Chondrocyte (in vitro differentiated cells): ENCODE results near the gene EPN2. TPM values are rescaled to one million over a fixed set of nuclear protein-coding genes. Genes with fewer than 3 reads are reported as not detected.

Experiments
- DNase-seq: peaks from one replicate; pipeline ENCODE4 v3.0.0; 2021; ENCODE audit warnings: mixed read lengths, low spot score
- H3K27ac Mint-ChIP-seq: one replicate; pipeline ENCODE4 v1.8.0; 2021; ENCODE audit warnings: mild to moderate bottlenecking, moderate library complexity, mixed read lengths; ENCODE audit not compliant: unreplicated experiment
- H3K27me3 Mint-ChIP-seq: 2 replicates; pipeline ENCODE4 v1.8.0; 2021; ENCODE audit warnings: low read depth, mixed read lengths
- H3K36me3 Mint-ChIP-seq: 2 replicates; pipeline ENCODE4 v1.8.0; 2021; ENCODE audit warnings: low read depth, mixed read lengths
- H3K4me1 Mint-ChIP-seq: 2 replicates; pipeline ENCODE4 v1.8.0; 2021; ENCODE audit warnings: low read depth, mild to moderate bottlenecking, mixed read lengths
- H3K4me3 Mint-ChIP-seq: one replicate; pipeline ENCODE4 v1.8.0; 2021; ENCODE audit warnings: mild to moderate bottlenecking, moderate library complexity, mixed read lengths; ENCODE audit not compliant: unreplicated experiment
- H3K9me3 Mint-ChIP-seq: 2 replicates; pipeline ENCODE4 v1.8.0; 2021; ENCODE audit warnings: low read depth, mixed read lengths
- CTCF ChIP-seq: fragments of 200-600 bp; sonication (generic); IDR thresholded peaks from 2 replicates; pipeline ENCODE4 v1.5.0; 2021; ENCODE audit warnings: antibody characterized with exemption, mild to moderate bottlenecking, moderate library complexity
- total RNA-seq: library from RNA; stranded (reverse); gene quantifications from 3 replicates; pipeline ENCODE4 v1.2.1, GENCODE V29; 2021

The EPN2 gene
- total RNA-seq, 1 donor from 2014 or later = 37.8 TPM

- DNase-seq = no peak
- Mint-ChIP-seq H3K36me3 (peaks cover 16% of the 10 kb centered on the region), H3K4me1 (peaks cover 31% of the 10 kb centered on the region), H3K4me3 (no peak overlapping the region), H3K9me3 (no peaks in the 10 kb centered on the region), H3K27me3 (no peaks in the 10 kb centered on the region), H3K27ac (no peak overlapping the region)
- TF ChIP-seq CTCF = no peak
These were observed 48.2 kb downstream of the EPN2 start for GRCh38 chr17:19285213-19285900.

GRCh38 chr17:19286751-19287341 lies 49.7 kb downstream of the EPN2 start:
- TF ChIP-seq CTCF = no peak
- no peak overlapping the region for H3K4me3 Mint-ChIP-seq
- H3K36me3 Mint-ChIP-seq = peaks cover 16% of the 10 kb centered on the region
- H3K27me3 Mint-ChIP-seq = no peaks in the 10 kb centered on the region
- H3K4me1 Mint-ChIP-seq = peaks cover 33% of the 10 kb centered on the region
- H3K27ac Mint-ChIP-seq = no peak overlapping the region
- no peak for DNase-seq
- no peaks in the 10 kb centered on the region for H3K9me3 Mint-ChIP-seq

GRCh38 chr17:19287651-19288050 lies 50.5 kb downstream of the EPN2 start:
- H3K4me3 Mint-ChIP-seq = no peak overlapping the region
- peaks cover 33% of the 10 kb centered on the region for H3K4me1 Mint-ChIP-seq
- no peaks in the 10 kb centered on the region for H3K27me3 Mint-ChIP-seq
- H3K27ac Mint-ChIP-seq = no peak overlapping the region
- no peaks in the 10 kb centered on the region for H3K9me3 Mint-ChIP-seq
- no peak for TF ChIP-seq CTCF
- no peak for DNase-seq
- peaks cover 16% of the 10 kb centered on the region for H3K36me3 Mint-ChIP-seq

GRCh38 chr17:19288453-19288852 lies 51.3 kb downstream of the EPN2 start:
- H3K4me3 Mint-ChIP-seq = no peak overlapping the region
- peaks cover 10% of the 10 kb centered on the region for H3K36me3 Mint-ChIP-seq
- no peak for TF ChIP-seq CTCF
- DNase-seq = no peak
- peak overlapping the region; percentile 28 for H3K27ac Mint-ChIP-seq
- no peaks in the 10 kb centered on the region for H3K27me3 Mint-ChIP-seq
- no peaks in the 10 kb centered on the region for H3K9me3 Mint-ChIP-seq
- H3K4me1 Mint-ChIP-seq = peaks cover 33% of the 10 kb centered on the region

GRCh38 chr17:19290066-19290705 lies 53.0 kb downstream of the EPN2 start:
- Mint-ChIP-seq H3K4me3 (no peak overlapping the region), H3K9me3 (no peaks in the 10 kb centered on the region), H3K36me3 (peaks cover 5% of the 10 kb centered on the region), H3K4me1 (peaks cover 28% of the 10 kb centered on the region), H3K27ac (peak overlapping the region; percentile 22), H3K27me3 (no peaks in the 10 kb centered on the region)
- no peak for TF ChIP-seq CTCF
- DNase-seq = no peak
